Glutamatergic neuron (in vitro differentiated cells): Measurements from ENCODE around the gene OR10H5. TPM values are rescaled to one million over a fixed set of nuclear protein-coding genes. Genes with fewer than 3 reads are reported as not detected.
"Not testable (repeated sequence)": the region's sequence is repeated elsewhere in the genome, so short reads cannot be mapped to it uniquely, and the experiment has no call there.

ENCODE experiments used
- DNase-seq: peaks from one replicate; pipeline ENCODE4 v3.0.0; 2022
- H3K27ac Mint-ChIP-seq: one replicate; pipeline ENCODE4 v1.8.0; 2020; ENCODE audit warnings: mild to moderate bottlenecking, mixed read lengths, inconsistent platforms; ENCODE audit not compliant: unreplicated experiment
- H3K27me3 Mint-ChIP-seq: one replicate; pipeline ENCODE4 v1.8.0; 2020; ENCODE audit warnings: mild to moderate bottlenecking, moderate library complexity, mixed read lengths, inconsistent platforms; ENCODE audit not compliant: unreplicated experiment
- H3K36me3 Mint-ChIP-seq: one replicate; pipeline ENCODE4 v1.8.0; 2020; ENCODE audit warnings: mild to moderate bottlenecking, mixed read lengths, inconsistent platforms; ENCODE audit not compliant: unreplicated experiment
- H3K4me1 Mint-ChIP-seq: one replicate; pipeline ENCODE4 v1.8.0; 2020; ENCODE audit warnings: mild to moderate bottlenecking, low read depth, mixed read lengths, inconsistent platforms; ENCODE audit not compliant: unreplicated experiment
- H3K4me3 Mint-ChIP-seq: one replicate; pipeline ENCODE4 v1.8.0; 2020; ENCODE audit warnings: mild to moderate bottlenecking, mixed read lengths, inconsistent platforms; ENCODE audit not compliant: unreplicated experiment
- H3K9me3 Mint-ChIP-seq: one replicate; pipeline ENCODE4 v1.8.0; 2020; ENCODE audit warnings: mild to moderate bottlenecking, moderate library complexity, mixed read lengths, inconsistent platforms; ENCODE audit not compliant: unreplicated experiment
- total RNA-seq: library from RNA; stranded (reverse); fragmentation: NEBNext Ultra II Directional; extraction: Animal tissue kit (Norgen Biotek cat#: 25700); gene quantifications from one replicate; pipeline ENCODE4 v1.2.1, GENCODE V29; 2021; ENCODE audit not compliant: unreplicated experiment
- TF ChIP-seq, protein P1 (sequence below): fragments of 200-600 bp; sonication (generic); IDR thresholded peaks from one replicate; pipeline ENCODE4 v1.5.0; 2021; ENCODE audit not compliant: partially characterized antibody, unreplicated experiment

OR10H5 gene
- total RNA-seq, 1 donor from 2014 or later: not detected

DNA sequence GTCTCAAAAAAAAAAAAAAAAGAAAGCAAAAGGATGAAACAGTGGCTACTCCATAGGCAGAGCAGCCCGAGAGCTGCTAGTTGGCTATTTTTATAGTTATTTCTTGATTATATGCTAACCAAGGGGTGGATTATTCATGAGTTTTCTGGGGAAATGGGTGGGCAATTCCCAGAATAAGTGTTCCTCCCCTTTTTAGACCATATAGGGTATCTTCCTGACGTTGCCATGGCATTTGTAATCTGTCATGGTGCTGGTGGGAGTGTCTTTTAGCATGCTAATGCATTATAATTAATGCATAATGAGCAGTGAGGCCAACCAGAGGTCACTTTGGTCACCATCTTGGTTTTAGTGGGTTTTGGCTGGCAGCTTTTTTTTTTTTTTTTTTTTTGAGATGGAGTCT, 53.4 kb downstream of the OR10H5 start:
- Mint-ChIP-seq H3K4me3 (no peak overlapping the region), H3K27ac (no peak overlapping the region), H3K27me3 (no peaks in the 10 kb centered on the region), H3K36me3 (no peaks in the 10 kb centered on the region), H3K9me3 (peaks cover 12% of the 10 kb centered on the region), H3K4me1 (peaks cover 2% of the 10 kb centered on the region)
- DNase-seq: no peak
- TF ChIP-seq, protein P1, sequence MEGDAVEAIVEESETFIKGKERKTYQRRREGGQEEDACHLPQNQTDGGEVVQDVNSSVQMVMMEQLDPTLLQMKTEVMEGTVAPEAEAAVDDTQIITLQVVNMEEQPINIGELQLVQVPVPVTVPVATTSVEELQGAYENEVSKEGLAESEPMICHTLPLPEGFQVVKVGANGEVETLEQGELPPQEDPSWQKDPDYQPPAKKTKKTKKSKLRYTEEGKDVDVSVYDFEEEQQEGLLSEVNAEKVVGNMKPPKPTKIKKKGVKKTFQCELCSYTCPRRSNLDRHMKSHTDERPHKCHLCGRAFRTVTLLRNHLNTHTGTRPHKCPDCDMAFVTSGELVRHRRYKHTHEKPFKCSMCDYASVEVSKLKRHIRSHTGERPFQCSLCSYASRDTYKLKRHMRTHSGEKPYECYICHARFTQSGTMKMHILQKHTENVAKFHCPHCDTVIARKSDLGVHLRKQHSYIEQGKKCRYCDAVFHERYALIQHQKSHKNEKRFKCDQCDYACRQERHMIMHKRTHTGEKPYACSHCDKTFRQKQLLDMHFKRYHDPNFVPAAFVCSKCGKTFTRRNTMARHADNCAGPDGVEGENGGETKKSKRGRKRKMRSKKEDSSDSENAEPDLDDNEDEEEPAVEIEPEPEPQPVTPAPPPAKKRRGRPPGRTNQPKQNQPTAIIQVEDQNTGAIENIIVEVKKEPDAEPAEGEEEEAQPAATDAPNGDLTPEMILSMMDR: no peak

DNA sequence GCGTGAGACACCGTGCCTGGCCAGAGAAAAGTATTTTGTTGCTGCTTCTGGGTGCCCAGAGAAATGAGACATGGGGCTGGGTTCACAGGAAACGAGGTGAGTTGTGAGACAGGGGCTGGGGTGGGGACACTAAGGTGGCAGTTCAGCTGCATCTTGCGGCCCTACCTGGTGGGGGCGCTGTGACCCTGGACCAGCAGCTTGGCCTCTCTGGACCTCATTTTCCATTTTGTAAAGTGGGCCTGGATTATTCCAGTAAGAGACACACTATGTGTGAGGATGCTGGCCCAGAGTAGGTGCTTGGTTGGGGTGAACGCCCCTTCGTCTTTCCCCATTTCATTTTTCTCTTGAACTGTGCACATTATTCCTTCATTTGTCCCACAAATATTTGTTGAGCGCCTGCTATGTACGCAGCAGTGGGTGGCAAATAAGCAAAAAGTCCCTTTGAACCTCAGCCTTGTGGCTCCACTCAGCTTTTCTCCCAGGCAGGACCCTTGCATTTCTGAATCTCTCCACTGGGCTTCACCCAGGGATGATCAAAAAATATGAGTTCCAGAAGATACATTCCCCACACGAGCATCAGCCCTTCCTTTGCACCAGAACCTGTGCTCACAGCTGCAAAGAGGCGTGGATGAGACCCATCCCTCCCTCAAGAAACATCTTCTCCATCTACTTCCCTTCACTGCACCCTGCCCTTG, 54.6 kb downstream of the OR10H5 start:
- Mint-ChIP-seq H3K9me3 (peaks cover 8% of the 10 kb centered on the region), H3K27ac (no peak overlapping the region), H3K27me3 (no peaks in the 10 kb centered on the region), H3K4me3 (no peak overlapping the region), H3K36me3 (peaks cover 5% of the 10 kb centered on the region), H3K4me1 (no peaks in the 10 kb centered on the region)
- TF ChIP-seq, protein P1: peak; percentile 18
- no peak for DNase-seq

DNA sequence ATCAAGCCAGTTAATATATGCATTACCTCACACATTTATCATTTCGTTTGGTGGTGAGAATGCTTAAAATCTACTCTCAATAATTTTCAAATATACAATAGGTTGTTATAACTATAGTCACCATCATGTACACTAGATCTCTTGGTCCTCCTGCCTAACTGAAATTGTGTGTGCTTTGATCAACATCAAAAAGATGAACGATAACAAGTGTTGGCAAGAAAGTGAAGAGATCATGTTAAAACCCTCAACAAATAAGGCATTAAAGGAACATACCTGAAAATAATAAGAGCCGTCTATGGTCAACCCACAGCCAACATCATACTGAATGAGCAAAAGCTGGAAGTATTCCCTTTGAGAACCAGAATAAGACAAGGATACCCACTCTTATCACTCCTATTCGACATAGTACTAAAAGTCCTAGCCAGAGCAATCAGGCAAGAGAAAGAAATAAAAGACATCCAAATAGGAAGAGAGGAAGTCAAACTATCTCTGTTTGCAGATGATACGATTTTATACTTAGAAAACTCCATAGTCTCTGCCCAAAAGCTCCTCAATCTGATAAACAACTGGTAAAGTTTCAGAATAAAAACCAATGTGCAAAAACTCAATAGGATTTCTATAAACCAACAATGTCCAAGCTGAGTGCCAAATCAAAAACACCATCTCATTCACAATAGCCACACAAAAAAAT, 55.9 kb downstream of the OR10H5 start:
- H3K4me3 Mint-ChIP-seq: no peak overlapping the region
- no peak for DNase-seq
- peaks cover 5% of the 10 kb centered on the region for H3K36me3 Mint-ChIP-seq
- TF ChIP-seq, protein P1: no peak
- H3K9me3 Mint-ChIP-seq: peaks cover 12% of the 10 kb centered on the region
- H3K4me1 Mint-ChIP-seq: no peaks in the 10 kb centered on the region
- H3K27ac Mint-ChIP-seq: no peak overlapping the region
- no peaks in the 10 kb centered on the region for H3K27me3 Mint-ChIP-seq

DNA sequence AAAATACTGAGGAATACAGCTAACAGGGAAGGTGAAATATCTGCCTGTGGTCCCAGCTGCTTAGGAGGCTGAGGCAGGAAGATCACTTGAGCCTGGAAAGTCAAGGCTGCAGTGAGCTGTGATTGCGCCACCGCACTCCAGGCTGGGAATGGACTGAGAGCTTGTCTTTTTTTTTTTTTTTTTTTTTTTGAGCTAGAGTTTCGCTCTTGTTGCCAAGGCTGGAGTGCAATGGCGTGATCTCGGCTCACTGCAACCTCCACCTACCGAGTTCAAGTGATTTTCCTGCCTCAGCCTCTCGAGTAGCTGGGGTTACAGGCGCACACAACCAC, 56.4 kb downstream of the OR10H5 start:
- not testable (repeated sequence) for H3K27ac Mint-ChIP-seq, H3K36me3 Mint-ChIP-seq, H3K4me1 Mint-ChIP-seq, DNase-seq, H3K4me3 Mint-ChIP-seq, H3K27me3 Mint-ChIP-seq
- H3K9me3 Mint-ChIP-seq: peaks cover 12% of the 10 kb centered on the region

DNA sequence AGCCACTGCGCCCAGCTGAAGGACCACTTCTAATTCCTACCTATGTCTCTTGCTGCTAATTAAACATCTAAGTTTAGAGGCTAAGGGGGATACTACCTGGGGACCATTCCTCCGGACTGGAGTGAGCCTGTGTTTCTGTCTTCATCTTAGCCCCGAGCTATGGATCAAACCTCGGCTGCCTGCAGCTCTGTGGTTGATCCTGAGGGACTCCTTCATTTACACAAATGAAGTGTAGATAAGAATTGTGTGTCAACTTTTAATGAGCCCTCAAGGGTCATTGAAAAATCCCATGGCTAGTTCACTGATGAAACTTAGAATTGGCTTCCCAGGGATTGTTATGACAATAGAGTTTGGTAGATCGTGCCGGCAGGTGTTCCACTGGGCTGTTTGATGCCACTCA, 59.5 kb downstream of the OR10H5 start:
- Mint-ChIP-seq H3K4me3 (no peak overlapping the region), H3K9me3 (peaks cover 12% of the 10 kb centered on the region), H3K27ac (no peak overlapping the region), H3K36me3 (peaks cover 5% of the 10 kb centered on the region), H3K4me1 (no peaks in the 10 kb centered on the region), H3K27me3 (no peaks in the 10 kb centered on the region)
- no peak for DNase-seq
- TF ChIP-seq, protein P1: no peak
